GM18502 (cell line): ENCODE results near the gene ADGRG1.
"Not testable (repeated sequence)": the region's sequence is repeated elsewhere in the genome, so short reads cannot be mapped to it uniquely, and the experiment has no call there.

Source experiments
- ATAC-seq: cut with Tn5 transposase; IDR thresholded peaks from one replicate; pipeline ENCODE4 v1.9.1; 2021; ENCODE audit warnings: mild to moderate bottlenecking; ENCODE audit not compliant: unreplicated experiment, poor library complexity

ADGRG1 gene

GRCh38 chr16:57663917-57664661 lies 35.7 kb downstream of the ADGRG1 start:
- no peak for ATAC-seq

GRCh38 chr16:57664662-57665025 lies 36.2 kb downstream of the ADGRG1 start:
- ATAC-seq, result no peak

DNA sequence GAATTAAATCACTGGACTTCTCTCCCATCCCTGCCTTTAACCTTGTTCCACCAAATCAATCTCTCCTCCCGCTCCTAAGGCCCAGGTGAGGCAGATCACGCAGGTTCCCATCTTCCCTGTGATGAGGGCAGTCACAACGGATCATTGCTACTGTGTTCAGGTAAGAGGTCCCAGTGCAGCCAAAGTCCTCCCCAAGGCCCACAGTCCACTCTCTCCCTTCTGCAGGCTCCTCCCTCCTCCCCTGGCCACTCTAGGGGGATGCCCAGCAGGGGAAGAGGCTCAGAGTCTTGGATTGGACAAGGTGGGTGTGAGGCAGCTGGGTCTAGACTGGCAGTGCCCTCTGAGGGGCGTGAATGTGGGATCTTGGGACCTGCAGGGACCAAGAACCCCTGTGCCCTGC lies 37.1 kb downstream of the ADGRG1 start:
- ATAC-seq, result no peak

GRCh38 chr16:57666353-57667047 lies 38.1 kb downstream of the ADGRG1 start:
- no peak for ATAC-seq

DNA sequence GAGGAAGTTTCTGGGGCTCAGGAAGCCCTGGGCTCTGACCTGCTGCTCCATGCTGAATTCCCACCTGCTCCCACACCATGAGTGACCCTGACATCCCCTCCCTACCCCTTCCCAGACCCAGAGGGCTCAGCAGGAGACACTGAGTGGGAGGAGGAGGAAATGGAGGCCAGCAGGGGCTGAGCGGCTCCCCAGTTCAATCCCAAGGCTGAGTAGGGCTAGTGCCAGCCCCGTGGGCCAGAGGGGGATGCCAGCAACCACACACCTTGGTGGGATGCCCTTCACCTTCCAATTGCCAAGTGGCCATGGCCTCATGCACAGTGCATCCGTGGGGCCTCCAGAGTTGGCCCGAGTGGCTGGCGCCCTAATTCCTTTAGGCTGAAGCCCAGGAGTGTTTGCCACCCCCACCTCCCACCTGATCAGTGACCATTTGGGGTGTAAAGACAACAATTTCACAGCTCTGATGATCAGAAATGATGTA lies 38.7 kb downstream of the ADGRG1 start:
- ATAC-seq, result no peak

DNA sequence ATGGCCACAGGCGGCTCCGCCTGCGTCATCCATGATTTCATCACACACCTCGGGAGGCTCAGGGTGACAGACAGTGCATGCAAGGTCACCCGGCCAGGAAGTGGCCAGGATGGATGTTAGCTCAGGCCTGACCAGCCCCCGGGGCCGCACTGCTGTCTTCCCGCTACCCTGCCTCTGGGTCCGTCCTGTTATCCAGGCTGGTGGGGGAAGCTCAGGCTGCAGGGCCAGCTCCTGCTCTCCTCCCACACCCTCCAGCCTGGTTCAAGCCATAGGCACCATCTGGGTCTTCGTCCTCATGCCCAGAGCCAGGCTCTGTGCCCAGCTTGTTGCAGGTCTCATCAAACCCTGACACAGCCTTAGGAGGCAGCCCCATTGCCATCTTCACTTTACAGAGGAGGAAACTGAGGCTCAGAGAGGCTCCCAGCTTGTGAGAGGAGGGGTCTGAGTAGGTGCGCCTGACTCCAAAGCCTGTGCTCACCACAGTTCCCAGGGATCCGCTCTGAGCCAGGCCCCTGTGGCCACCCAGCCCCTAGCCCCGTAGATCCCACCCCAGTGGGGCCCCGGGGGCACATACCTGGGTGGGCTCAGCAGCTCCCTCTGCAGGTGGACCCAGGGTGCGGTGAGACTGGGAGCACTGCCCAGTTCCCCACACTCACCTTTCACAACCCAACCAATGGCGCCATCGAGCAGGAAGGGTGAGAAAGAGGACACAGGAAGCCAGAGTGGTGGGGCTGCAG lies 39.3 kb downstream of the ADGRG1 start:
- ATAC-seq, result no peak

DNA sequence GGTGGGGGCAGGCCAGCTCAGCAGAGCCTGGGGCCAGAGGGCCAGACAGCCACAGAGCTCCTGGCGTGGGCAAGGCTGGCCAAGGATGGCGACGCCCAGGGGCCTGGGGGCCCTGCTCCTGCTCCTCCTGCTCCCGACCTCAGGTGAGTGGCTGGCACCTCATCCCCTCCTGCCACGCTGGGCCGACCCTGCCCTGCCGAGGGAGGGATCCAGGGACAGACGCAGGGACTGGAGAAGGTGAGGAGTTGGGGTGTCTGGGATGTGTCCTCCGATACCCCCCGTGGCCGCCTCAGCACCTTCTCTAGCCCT lies 39.8 kb downstream of the ADGRG1 start, which contains the start of gene ADGRG3:
Gene ADGRG3, plus strand, starts transcription at position 44 of the 309 bp plus-strand sequence. Its CDS starts 42 bp downstream, at position 86.
- ATAC-seq, result no peak

- no peak for ATAC-seq
Measured at GRCh38 chr16:57668630-57669475, 40.4 kb downstream of the ADGRG1 start.

DNA sequence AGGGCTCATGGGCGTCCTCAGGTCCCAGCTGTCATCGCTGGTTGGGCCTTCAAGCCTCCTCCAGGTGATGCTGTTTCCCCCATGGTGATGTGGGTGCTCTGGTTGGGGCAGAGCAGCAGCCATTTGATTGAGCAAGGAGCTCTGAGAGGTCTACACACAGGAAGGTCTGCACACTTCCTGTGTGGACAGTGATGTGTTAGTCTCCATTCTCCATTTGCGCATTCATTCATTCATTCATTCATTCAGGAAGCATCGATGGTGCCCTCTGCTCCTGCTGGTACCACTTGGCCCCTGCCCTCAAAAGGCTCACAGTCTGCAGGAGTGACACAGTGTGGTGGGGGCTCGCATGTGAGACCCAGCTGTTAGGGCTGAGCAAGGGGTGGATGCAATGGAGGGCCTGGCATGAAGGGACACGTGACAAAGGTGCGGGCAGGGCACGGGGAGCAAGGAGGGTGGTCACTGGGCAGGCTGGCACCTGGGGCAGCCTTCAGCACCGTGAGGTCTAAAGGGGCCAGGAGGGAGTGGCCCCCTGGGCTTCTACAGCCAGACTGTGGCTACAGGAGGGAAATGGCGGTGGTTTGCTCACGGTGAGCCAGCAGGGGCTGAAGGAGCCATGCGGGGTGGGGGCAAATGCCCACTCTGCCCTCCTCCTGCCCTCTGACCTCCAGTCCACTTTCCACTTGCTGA lies 41.2 kb downstream of the ADGRG1 start:
- ATAC-seq, result no peak

DNA sequence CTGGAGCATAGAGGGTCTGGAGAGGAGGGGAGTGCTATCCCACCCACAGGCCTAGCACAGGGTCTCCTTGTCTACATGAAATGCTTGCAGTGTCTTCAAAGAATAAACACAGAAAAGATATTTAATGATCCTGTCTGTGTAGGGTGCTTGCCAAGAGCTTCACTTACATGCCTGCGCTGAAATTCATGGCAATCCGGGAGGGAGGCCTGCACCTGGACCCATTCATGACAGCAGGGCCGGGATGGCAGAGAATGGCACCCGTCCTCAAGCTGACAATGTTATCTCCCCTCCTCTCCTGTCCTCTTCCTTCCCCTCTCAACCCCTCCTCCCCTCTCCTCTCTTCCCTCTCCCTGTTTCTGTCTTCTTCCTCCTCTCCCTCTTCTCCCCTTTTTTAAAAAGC lies 41.8 kb downstream of the ADGRG1 start:
- ATAC-seq, result no peak

DNA sequence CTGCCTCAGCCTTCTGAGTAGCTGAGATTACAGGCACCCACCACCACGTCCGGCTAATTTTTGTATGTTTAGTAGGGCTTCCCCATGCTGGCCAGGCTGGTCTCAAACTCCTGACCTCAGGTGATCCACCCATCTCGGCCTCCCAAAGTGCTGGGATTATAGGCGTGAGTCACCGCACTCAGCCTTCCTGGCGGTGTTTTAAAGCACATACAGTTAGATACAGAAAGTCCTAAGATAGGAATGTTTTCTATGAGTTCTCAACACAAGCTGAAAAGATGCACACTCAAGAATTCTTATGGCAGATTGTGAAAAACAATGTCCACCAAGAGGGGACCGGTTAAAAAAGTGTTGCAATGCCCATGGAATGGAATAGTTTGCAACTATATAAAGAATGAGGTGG lies 43.0 kb downstream of the ADGRG1 start:
- ATAC-seq, result not testable (repeated sequence)

DNA sequence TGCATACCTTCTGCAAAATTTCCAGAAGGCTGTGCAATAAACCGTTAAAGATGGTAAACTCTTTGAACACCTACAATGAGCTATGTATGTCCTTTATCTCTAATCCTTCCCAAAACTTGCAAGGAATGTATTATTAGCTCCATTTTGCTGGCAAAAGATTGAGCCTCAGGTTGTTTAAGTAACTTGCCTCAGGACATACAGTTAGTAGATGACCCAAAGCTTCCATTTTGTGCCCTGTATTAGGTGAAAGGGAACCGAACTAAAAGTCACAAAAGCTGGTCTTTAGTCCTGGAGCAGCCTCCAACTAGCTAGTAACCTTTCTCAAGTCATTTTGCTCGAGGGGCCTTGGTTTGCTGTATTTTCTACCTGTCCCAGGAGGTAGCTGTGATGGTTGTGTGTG lies 44.0 kb downstream of the ADGRG1 start:
- ATAC-seq, result no peak

GRCh38 chr16:57672824-57673223 lies 44.4 kb downstream of the ADGRG1 start:
- no peak for ATAC-seq

- no peak for ATAC-seq
Measured at GRCh38 chr16:57675741-57676551, 47.5 kb downstream of the ADGRG1 start.

GRCh38 chr16:57676553-57677085 lies 48.2 kb downstream of the ADGRG1 start:
- ATAC-seq, result no peak

- ATAC-seq, result no peak
Measured at GRCh38 chr16:57677622-57678369, 49.4 kb downstream of the ADGRG1 start.

DNA sequence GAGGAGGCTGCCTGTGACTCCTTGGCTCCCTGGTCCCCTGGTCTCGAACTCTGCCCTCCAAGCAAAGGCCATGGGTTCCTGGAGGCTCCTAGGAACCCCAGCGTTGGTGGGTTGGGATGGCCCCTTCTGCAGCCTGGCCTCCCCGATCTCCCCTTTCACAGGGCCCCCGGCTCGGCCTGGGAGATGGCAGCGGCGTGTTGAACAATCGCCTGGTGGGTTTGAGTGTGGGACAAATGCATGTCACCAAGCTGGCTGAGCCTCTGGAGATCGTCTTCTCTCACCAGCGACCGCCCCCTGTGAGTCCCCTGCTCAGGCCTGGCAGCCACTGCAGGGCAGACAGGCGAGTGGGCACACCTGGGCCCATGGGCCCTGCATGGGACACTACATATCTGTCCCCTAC lies 50.6 kb downstream of the ADGRG1 start:
- ATAC-seq, result no peak
